ENCODE measurements around the gene CGB8. TPM values are rescaled to one million over a fixed set of nuclear protein-coding genes. Genes with fewer than 3 reads are reported as not detected.

CGB8 gene
- total RNA-seq, 1 experiment from 2014 or later, result 0.34 TPM

DNA sequence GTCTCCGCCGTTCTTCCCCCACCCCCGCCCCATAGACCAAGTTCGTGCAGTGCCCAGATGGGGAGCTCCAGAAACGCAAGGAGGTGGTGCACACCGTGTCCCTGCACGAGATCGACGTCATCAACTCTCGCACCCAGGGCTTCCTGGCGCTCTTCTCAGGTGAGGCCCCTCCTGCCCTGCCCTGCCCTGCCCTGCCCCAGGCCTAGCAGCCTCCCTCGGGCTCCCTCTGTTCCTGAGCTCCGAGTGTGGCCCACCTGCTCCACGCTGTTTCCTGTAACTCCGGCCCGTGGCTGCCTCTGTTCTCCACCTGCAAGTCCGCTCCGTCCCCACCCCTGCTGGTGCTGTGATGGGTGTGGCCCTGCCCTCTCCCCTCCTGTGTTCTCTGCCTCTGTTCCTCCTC lies 38.5 kb downstream of the CGB8 start:
- RAD21 ChIA-PET (ENCODE audit: low non-redundant PET in 1 of 2, low total read pairs in 2 of 2, uncharacterized antibody in 2 of 2, unreplicated experiment in 2 of 2), result no interaction called here
- BruUV-seq (replicated peaks), result no TSS peak
- H3K27ac ChIP-seq (ENCODE audit: low read depth, low read length), result no peak overlapping the region
- no peak overlapping the region for H3K9ac ChIP-seq (ENCODE audit: low read length)
- no peaks in the 10 kb centered on the region for H3K4me1 ChIP-seq (ENCODE audit: control insufficient read depth in 1 of 2, insufficient read depth in 2 of 2, low read length in 2 of 2)
- no peaks in the 10 kb centered on the region for H4K20me1 ChIP-seq (ENCODE audit: insufficient read depth)
- DNase-seq (ENCODE audit: low read depth, low spot score) (no peak), ATAC-seq (no peak)
- intact Hi-C loops (cut with micrococcal nuclease), result no loop called here
- H3K4me2 ChIP-seq (ENCODE audit: low read length), result no peak overlapping the region
- peaks cover 48 to 57% of the 10 kb centered on the region in 2 experiments for H3K36me3 ChIP-seq (ENCODE audit: control insufficient read depth in 1 of 2, insufficient read depth in 2 of 2, low read length in 2 of 2)
- no peaks in the 10 kb centered on the region for H3K27me3 ChIP-seq (ENCODE audit: insufficient read depth, low read length)
- H2AFZ ChIP-seq (ENCODE audit: low read depth, low read length, poor library complexity, severe bottlenecking), result no peak overlapping the region
- H3K79me2 ChIP-seq (ENCODE audit: insufficient read depth, low read length), result no peaks in the 10 kb centered on the region
- no peak overlapping the region for H3K4me3 ChIP-seq (replicated peaks in 1 of 2; ENCODE audit: low read depth in 1 of 2, low read length in 2 of 2)
- TF ChIP-seq CEBPB (IDR thresholded peaks at IDR 0.05; ENCODE audit: low read depth), result no peak
- TF ChIP-seq ZFX (IDR thresholded peaks at IDR 0.05), result no peak
- TF ChIP-seq SRF (IDR thresholded peaks at IDR 0.05; ENCODE audit: low read depth), result no peak
- TF ChIP-seq, protein P1, sequence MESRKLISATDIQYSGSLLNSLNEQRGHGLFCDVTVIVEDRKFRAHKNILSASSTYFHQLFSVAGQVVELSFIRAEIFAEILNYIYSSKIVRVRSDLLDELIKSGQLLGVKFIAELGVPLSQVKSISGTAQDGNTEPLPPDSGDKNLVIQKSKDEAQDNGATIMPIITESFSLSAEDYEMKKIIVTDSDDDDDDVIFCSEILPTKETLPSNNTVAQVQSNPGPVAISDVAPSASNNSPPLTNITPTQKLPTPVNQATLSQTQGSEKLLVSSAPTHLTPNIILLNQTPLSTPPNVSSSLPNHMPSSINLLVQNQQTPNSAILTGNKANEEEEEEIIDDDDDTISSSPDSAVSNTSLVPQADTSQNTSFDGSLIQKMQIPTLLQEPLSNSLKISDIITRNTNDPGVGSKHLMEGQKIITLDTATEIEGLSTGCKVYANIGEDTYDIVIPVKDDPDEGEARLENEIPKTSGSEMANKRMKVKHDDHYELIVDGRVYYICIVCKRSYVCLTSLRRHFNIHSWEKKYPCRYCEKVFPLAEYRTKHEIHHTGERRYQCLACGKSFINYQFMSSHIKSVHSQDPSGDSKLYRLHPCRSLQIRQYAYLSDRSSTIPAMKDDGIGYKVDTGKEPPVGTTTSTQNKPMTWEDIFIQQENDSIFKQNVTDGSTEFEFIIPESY (IDR thresholded peaks at IDR 0.05; ENCODE audit: extremely low read depth, insufficient replicate concordance, low read length), result no peak
- TF ChIP-seq, protein P2, sequence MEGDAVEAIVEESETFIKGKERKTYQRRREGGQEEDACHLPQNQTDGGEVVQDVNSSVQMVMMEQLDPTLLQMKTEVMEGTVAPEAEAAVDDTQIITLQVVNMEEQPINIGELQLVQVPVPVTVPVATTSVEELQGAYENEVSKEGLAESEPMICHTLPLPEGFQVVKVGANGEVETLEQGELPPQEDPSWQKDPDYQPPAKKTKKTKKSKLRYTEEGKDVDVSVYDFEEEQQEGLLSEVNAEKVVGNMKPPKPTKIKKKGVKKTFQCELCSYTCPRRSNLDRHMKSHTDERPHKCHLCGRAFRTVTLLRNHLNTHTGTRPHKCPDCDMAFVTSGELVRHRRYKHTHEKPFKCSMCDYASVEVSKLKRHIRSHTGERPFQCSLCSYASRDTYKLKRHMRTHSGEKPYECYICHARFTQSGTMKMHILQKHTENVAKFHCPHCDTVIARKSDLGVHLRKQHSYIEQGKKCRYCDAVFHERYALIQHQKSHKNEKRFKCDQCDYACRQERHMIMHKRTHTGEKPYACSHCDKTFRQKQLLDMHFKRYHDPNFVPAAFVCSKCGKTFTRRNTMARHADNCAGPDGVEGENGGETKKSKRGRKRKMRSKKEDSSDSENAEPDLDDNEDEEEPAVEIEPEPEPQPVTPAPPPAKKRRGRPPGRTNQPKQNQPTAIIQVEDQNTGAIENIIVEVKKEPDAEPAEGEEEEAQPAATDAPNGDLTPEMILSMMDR (IDR thresholded peaks at IDR 0.05 in 2 of 3, conservative IDR thresholded peaks at IDR 0.05 in 1 of 3; ENCODE audit: borderline replicate concordance in 1 of 3, insufficient read depth in 1 of 3, low read depth in 2 of 3, low read length in 2 of 3), result no peak
- TF ChIP-seq POLR2A (IDR thresholded peaks at IDR 0.05; ENCODE audit: borderline replicate concordance, extremely low read depth, insufficient read depth, insufficient read length), result no peak
- no peak for TF ChIP-seq TCF7L2 (IDR thresholded peaks at IDR 0.05; ENCODE audit: borderline replicate concordance, extremely low read depth, insufficient read depth, insufficient read length)
- no peak for TF ChIP-seq CBX3 (IDR thresholded peaks at IDR 0.05; ENCODE audit: low read depth)
- no peak for TF ChIP-seq POLR2AphosphoS5 (IDR thresholded peaks at IDR 0.05; ENCODE audit: low read depth, low read length)
- no peaks in the 10 kb centered on the region for H3K9me2 ChIP-seq (ENCODE audit: insufficient read depth)
- CTCF ChIA-PET, result interaction anchor here (3.3 kb wide), 1 partner anchor 11 kb away, joined by 19 read pairs; no protein-coding TSS in a partner anchor
- POLR2A ChIA-PET, result no interaction called here
- H3K9me3 ChIP-seq (ENCODE audit: control insufficient read depth in 1 of 2, insufficient read depth in 1 of 2, low read depth in 1 of 2, low read length in 2 of 2), result no peaks in the 10 kb centered on the region
